Activated T-cell treated with anti-CD3 and anti-CD28 coated beads for 24 hours (primary cell): ENCODE results near the gene IL21R.
"Not testable (repeated sequence)": the region's sequence is repeated elsewhere in the genome, so short reads cannot be mapped to it uniquely, and the experiment has no call there.

ENCODE experiments used
- DNase-seq: peaks from one replicate; pipeline ENCODE4 v3.0.0-alpha.2; 2020; ENCODE audit warnings: low read depth

The IL21R gene

GRCh38 chr16:27446721-27447120 is 44.7 kb downstream of the IL21R start:
- DNase-seq: no peak

DNA sequence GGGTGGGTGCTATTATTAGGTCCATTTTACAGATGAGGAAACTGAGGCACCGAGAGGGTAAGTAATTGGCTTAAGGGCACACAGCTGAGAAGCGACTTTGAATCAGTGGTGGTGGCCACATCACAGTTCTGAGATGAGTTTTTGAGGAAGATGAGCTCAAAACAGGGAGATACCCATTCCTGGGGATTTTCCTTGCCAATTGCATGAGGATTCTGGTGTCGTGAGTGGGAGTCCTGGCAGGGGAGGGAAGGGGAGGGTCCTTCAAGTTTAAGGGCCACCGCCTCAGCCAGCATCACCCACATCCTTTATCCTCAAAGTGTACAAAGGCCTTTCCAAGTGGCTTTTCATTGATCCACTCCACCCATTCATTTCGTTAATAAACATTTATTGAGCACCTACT is 45.3 kb downstream of the IL21R start:
- no peak for DNase-seq

DNA sequence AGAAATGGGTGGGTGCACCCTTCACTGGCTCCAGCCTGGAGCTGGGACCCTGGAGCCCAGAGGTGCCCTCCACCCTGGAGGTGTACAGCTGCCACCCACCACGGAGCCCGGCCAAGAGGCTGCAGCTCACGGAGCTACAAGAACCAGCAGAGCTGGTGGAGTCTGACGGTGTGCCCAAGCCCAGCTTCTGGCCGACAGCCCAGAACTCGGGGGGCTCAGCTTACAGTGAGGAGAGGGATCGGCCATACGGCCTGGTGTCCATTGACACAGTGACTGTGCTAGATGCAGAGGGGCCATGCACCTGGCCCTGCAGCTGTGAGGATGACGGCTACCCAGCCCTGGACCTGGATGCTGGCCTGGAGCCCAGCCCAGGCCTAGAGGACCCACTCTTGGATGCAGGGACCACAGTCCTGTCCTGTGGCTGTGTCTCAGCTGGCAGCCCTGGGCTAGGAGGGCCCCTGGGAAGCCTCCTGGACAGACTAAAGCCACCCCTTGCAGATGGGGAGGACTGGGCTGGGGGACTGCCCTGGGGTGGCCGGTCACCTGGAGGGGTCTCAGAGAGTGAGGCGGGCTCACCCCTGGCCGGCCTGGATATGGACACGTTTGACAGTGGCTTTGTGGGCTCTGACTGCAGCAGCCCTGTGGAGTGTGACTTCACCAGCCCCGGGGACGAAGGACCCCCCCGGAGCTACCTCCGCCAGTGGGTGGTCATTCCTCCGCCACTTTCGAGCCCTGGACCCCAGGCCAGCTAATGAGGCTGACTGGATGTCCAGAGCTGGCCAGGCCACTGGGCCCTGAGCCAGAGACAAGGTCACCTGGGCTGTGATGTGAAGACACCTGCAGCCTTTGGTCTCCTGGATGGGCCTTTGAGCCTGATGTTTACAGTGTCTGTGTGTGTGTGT is 46.8 kb downstream of the IL21R start:
- DNase-seq: no peak

- DNase-seq: peak; percentile 63
Measured at GRCh38 chr16:27449434-27450195, 47.6 kb downstream of the IL21R start.

DNA sequence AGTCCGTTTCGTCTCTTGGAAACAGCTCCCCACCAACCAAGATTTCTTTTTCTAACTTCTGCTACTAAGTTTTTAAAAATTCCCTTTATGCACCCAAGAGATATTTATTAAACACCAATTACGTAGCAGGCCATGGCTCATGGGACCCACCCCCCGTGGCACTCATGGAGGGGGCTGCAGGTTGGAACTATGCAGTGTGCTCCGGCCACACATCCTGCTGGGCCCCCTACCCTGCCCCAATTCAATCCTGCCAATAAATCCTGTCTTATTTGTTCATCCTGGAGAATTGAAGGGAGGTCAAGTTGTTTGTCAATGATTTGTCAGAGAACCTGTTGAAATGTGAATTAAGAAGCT is 48.2 kb downstream of the IL21R start:
- DNase-seq: no peak

DNA sequence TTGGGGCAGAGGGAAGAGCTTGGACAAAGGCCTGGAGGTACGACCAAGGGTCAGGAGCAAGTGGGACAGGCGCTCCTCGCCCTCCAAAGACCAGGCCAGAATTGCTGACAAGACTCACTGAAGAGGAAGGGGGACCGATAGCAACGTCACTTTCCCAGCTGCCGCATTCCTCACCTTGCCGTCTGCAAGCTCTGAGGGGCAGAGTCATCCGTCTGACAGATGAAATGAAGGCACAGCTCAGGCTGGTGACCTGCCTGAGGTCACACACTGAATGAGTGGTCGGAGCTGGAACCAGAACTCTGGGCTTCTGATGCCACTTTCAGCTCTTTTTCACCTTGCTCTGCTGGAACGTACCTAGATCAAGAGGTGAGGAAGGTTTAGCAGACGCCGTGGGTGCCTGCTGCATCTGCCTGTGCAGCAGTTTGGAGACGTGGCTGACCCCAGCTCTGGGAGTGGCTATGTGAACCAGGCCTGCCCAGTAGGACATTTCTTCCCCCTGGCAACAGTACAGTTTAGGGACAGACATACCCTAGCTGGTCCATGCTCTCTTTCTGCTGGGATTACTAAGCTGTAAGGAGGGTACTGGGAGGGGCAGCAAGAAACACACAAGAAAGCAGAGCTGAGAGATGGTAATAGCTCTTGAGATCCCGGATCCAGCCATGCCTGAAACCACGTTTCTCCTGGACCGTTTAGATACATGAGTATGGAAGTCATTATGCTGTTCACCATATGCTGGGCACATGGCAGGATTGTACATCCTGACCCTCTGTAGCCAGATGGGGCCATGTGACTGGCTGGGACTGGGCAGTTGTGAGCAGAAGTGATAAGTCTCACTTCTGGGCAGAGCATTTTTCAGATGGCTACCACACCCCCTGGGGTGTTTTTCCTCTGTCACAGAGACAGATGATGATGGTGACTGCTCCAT is 50.9 kb downstream of the IL21R start:
- no peak for DNase-seq

DNA sequence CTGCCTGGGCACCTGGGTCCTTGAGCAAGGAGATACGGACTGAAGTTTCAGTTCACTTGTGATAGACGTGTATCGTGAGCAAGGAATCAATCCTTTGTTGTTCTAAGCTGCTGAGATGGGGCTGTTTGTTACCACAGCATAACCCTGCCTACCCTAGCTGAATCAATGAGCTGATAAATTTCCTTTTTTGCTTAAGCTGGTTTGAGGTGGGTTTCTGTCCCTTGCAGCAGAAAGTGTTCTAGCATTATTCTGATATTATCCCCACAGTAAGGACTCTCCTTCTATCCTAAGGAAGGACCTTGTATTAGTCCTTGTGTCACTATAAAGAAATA is 51.5 kb downstream of the IL21R start:
- DNase-seq: no peak

DNA sequence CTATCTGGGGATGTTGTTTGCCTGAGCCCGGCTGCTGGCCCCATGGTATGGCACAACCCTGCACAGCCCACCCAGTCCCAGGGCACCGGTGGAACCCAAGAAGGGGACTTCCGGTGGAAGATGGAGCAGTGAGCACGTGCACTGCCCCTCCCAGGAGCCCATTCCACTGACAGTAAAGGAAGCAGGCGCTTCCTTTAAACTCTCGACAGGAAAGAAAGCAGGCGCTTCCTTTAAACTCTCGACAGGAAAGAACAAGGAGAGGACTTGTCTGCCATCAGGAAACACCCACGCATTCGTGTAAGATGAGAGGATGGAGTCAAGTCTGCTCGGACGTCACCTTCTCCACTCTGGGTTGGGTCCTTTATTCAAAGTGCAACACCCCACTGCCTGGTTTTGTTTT is 53.7 kb downstream of the IL21R start:
- no peak for DNase-seq

GRCh38 chr16:27457605-27457900 is 55.6 kb downstream of the IL21R start:
- not testable (repeated sequence) for DNase-seq

- DNase-seq: no peak
Measured at GRCh38 chr16:27458258-27458657, 56.3 kb downstream of the IL21R start.

GRCh38 chr16:27458987-27459688 is 57.2 kb downstream of the IL21R start:
- no peak for DNase-seq

GRCh38 chr16:27460213-27460612 is 58.2 kb downstream of the IL21R start:
- no peak for DNase-seq

GRCh38 chr16:27460663-27461482 is 58.9 kb downstream of the IL21R start:
- no peak for DNase-seq

- DNase-seq: no peak
Measured at GRCh38 chr16:27461483-27462171, 59.7 kb downstream of the IL21R start.

DNA sequence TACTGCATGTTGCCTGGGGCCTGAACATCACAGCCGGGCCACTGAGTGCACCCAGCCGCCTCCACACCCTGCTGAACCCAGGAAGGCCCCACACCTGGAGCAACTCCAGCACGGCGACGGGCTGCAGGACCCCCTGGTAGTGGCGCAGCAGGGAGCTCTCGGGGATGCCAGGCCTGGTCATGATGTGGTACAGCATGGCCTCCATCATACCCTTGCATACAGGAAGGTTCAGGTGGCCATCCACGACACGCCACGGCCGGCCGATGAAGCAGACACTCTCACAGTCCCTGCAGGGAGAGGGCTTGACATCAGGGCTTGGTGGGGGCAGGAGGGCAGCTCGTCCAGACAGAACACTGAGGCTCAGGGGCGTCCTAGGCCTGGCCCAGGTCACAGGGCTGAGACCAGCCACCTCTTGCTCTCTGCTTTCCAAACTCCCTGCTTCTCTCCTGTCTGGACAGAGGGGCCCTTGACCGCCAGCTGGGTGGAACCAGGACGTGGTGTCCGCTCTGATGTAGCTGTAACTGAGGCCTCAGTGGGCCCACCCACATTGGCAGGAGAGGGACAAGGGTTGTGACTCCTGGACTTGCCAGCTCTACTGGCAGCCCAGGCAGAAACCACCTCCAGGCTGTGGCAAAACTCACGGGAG is 60.3 kb downstream of the IL21R start:
- no peak for DNase-seq

GRCh38 chr16:27462846-27463682 is 61.1 kb downstream of the IL21R start:
- no peak for DNase-seq

DNA sequence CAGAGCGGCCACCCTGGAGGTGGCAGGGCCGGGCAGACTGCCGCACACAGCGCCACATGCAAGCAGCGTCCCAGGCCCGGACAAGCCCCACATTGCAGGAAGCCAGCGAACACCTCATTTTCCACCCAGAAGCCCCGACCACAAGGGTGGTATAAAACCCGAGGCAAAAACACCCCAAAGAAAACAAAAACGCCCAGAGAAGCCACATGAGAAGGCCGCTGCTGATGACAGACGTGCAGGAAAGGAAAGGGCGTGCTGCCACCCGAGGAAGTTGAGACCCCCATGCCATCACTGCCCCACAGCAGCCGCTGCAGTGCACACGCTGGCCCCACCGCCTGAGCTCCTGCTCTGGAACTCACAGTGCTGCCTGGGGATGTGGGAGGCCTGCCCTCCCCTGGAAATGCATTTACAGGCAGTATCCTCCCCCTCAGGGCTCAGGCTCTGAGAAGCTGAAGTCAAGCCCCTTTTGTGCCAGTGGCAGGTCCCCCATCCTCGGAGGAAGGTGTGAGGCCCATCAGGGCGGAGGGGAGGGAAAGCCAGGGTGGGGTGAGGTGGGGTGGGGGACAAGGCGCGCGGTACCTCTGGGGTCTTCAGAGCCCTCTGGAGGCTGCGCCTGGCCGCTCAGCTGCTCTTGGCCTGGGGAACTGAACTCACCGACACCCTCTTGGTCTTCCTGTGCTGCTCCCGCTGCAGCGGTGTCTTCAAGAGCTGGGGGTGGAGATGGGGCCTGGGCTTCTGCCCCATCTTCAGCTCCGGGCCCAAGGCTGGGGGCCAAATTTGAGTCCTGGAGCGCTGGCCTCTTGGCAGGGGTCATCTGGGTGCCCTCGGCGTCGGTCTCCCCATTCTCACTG is 62.0 kb downstream of the IL21R start:
- no peak for DNase-seq
